ENCODE results near the gene PTK7. TPM values are rescaled to one million over a fixed set of nuclear protein-coding genes. Genes with fewer than 3 reads are reported as not detected.
A peak's percentile ranks its signal among the peaks of the same experiment; 100 is the strongest.

The PTK7 gene
- total and polyA plus RNA-seq, 2 donors from 2014 or later, result 26.0 to 55.2 TPM

GRCh38 chr6:43205849-43206248 lies 129.7 kb downstream of the PTK7 start:
- no peak for FAIRE-seq
- Histone ChIP-seq H3K4me1 (ENCODE audit: control insufficient read depth in 2 of 3, insufficient read depth in 2 of 3, low read depth in 1 of 3, low read length in 3 of 3) (no peaks in the 10 kb centered on the region), H3K9me3 (ENCODE audit: control insufficient read depth in 2 of 3, insufficient read depth in 1 of 3, low read length in 3 of 3) (no peaks in the 10 kb centered on the region), H3K27me3 (ENCODE audit: control insufficient read depth, insufficient read depth, low read length) (no peaks in the 10 kb centered on the region), H3K9ac (ENCODE audit: low read length in 3 of 3) (no peak overlapping the region), H3K36me3 (ENCODE audit: control insufficient read depth in 2 of 3, insufficient read depth in 3 of 3, low read length in 3 of 3) (peaks cover 0 to 9% (median 1%) of the 10 kb centered on the region in 3 donors), H3K4me3 (ENCODE audit: low read length in 3 of 3) (no peak overlapping the region), H3K27ac (ENCODE audit: low read depth in 2 of 2, low read length in 2 of 2) (no peak overlapping the region)
- intact Hi-C loops (cut with DNase I), result no loop called here
- peak in 1 of 5 donors; percentile 25 for DNase-seq
- TF ChIP-seq, protein P1, sequence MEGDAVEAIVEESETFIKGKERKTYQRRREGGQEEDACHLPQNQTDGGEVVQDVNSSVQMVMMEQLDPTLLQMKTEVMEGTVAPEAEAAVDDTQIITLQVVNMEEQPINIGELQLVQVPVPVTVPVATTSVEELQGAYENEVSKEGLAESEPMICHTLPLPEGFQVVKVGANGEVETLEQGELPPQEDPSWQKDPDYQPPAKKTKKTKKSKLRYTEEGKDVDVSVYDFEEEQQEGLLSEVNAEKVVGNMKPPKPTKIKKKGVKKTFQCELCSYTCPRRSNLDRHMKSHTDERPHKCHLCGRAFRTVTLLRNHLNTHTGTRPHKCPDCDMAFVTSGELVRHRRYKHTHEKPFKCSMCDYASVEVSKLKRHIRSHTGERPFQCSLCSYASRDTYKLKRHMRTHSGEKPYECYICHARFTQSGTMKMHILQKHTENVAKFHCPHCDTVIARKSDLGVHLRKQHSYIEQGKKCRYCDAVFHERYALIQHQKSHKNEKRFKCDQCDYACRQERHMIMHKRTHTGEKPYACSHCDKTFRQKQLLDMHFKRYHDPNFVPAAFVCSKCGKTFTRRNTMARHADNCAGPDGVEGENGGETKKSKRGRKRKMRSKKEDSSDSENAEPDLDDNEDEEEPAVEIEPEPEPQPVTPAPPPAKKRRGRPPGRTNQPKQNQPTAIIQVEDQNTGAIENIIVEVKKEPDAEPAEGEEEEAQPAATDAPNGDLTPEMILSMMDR (IDR thresholded peaks at IDR 0.05; ENCODE audit: borderline replicate concordance, extremely low read depth, insufficient read depth), result no peak

- no peak overlapping the region for H3K9ac ChIP-seq (ENCODE audit: low read length in 3 of 3)
- TF ChIP-seq, protein P1 (IDR thresholded peaks at IDR 0.05; ENCODE audit: borderline replicate concordance, extremely low read depth, insufficient read depth), result no peak
- no peaks in the 10 kb centered on the region for H3K4me1 ChIP-seq (ENCODE audit: control insufficient read depth in 2 of 3, insufficient read depth in 2 of 3, low read depth in 1 of 3, low read length in 3 of 3)
- no peak for FAIRE-seq
- intact Hi-C loops (cut with DNase I), result no loop called here
- H3K27me3 ChIP-seq (ENCODE audit: control insufficient read depth, insufficient read depth, low read length), result no peaks in the 10 kb centered on the region
- H3K9me3 ChIP-seq (ENCODE audit: control insufficient read depth in 2 of 3, insufficient read depth in 1 of 3, low read length in 3 of 3), result no peaks in the 10 kb centered on the region
- H3K36me3 ChIP-seq (ENCODE audit: control insufficient read depth in 2 of 3, insufficient read depth in 3 of 3, low read length in 3 of 3), result peaks cover 0 to 9% (median 0%) of the 10 kb centered on the region in 3 donors
- no peak for DNase-seq
- no peak overlapping the region for H3K4me3 ChIP-seq (ENCODE audit: low read length in 3 of 3)
- no peak overlapping the region for H3K27ac ChIP-seq (ENCODE audit: low read depth in 2 of 2, low read length in 2 of 2)
These were observed 131.2 kb downstream of the PTK7 start for GRCh38 chr6:43207286-43207685.

Other genes starting within 250 kb of the PTK7 start
- gene RPL7L1, start 196.7 kb upstream of the PTK7 start, total RNA-seq, result 80.7 TPM
- gene RPL7L1, start 196.7 kb upstream of the PTK7 start, polyA plus RNA-seq (ENCODE audit: insufficient read depth, low read depth, low replicate concordance), result 47.0 TPM
- not detected for gene PTCRA, start 160.3 kb upstream of the PTK7 start, total RNA-seq
- not detected for gene PTCRA, start 160.3 kb upstream of the PTK7 start, polyA plus RNA-seq (ENCODE audit: insufficient read depth, low read depth, low replicate concordance)
- gene CNPY3, start 146.8 kb upstream of the PTK7 start, total RNA-seq, result 49.9 TPM
- 40.1 TPM for gene CNPY3, start 146.8 kb upstream of the PTK7 start, polyA plus RNA-seq (ENCODE audit: insufficient read depth, low read depth, low replicate concordance)
- gene GNMT, start 115.6 kb upstream of the PTK7 start, total RNA-seq, result 0.54 TPM
- gene GNMT, start 115.6 kb upstream of the PTK7 start, polyA plus RNA-seq (ENCODE audit: insufficient read depth, low read depth, low replicate concordance), result 1.9 TPM
- gene PEX6, start 97.1 kb upstream of the PTK7 start, total RNA-seq, result 22.6 TPM
- gene PEX6, start 97.1 kb upstream of the PTK7 start, polyA plus RNA-seq (ENCODE audit: insufficient read depth, low read depth, low replicate concordance), result 18.0 TPM
- 22.6 TPM for gene PPP2R5D, start 91.7 kb upstream of the PTK7 start, total RNA-seq
- 21.8 TPM for gene PPP2R5D, start 91.7 kb upstream of the PTK7 start, polyA plus RNA-seq (ENCODE audit: insufficient read depth, low read depth, low replicate concordance)
- 53.2 TPM for gene MEA1, start 62.4 kb upstream of the PTK7 start, total RNA-seq
- gene MEA1, start 62.4 kb upstream of the PTK7 start, polyA plus RNA-seq (ENCODE audit: insufficient read depth, low read depth, low replicate concordance), result 149 TPM
- 52.6 TPM for gene KLHDC3, start 62.1 kb upstream of the PTK7 start, total RNA-seq
- 90.0 TPM for gene KLHDC3, start 62.1 kb upstream of the PTK7 start, polyA plus RNA-seq (ENCODE audit: insufficient read depth, low read depth, low replicate concordance)
- 49.2 TPM for gene RRP36, start 54.7 kb upstream of the PTK7 start, total RNA-seq
- 55.2 TPM for gene RRP36, start 54.7 kb upstream of the PTK7 start, polyA plus RNA-seq (ENCODE audit: insufficient read depth, low read depth, low replicate concordance)
- gene CUL7, start 22.5 kb upstream of the PTK7 start, total RNA-seq, result 24.5 TPM
- 10.1 TPM for gene CUL7, start 22.5 kb upstream of the PTK7 start, polyA plus RNA-seq (ENCODE audit: insufficient read depth, low read depth, low replicate concordance)
- gene MRPL2, start 16.9 kb upstream of the PTK7 start, total RNA-seq, result 56.6 TPM
- 127 TPM for gene MRPL2, start 16.9 kb upstream of the PTK7 start, polyA plus RNA-seq (ENCODE audit: insufficient read depth, low read depth, low replicate concordance)
- 33.7 TPM for gene KLC4, start 16.7 kb upstream of the PTK7 start, total RNA-seq
- gene KLC4, start 16.7 kb upstream of the PTK7 start, polyA plus RNA-seq (ENCODE audit: insufficient read depth, low read depth, low replicate concordance), result 39.0 TPM
- 30.6 TPM for gene SRF, start 95.0 kb downstream of the PTK7 start, total RNA-seq
- 13.8 TPM for gene SRF, start 95.0 kb downstream of the PTK7 start, polyA plus RNA-seq (ENCODE audit: insufficient read depth, low read depth, low replicate concordance)
- 47.3 TPM for gene CUL9, start 105.9 kb downstream of the PTK7 start, total RNA-seq
- 34.7 TPM for gene CUL9, start 105.9 kb downstream of the PTK7 start, polyA plus RNA-seq (ENCODE audit: insufficient read depth, low read depth, low replicate concordance)
- gene DNPH1, start 153.2 kb downstream of the PTK7 start, total RNA-seq, result 74.3 TPM
- gene DNPH1, start 153.2 kb downstream of the PTK7 start, polyA plus RNA-seq (ENCODE audit: insufficient read depth, low read depth, low replicate concordance), result 373 TPM
- 0.31 TPM for gene TTBK1, start 167.2 kb downstream of the PTK7 start, total RNA-seq
- 0.26 TPM for gene TTBK1, start 167.2 kb downstream of the PTK7 start, polyA plus RNA-seq (ENCODE audit: insufficient read depth, low read depth, low replicate concordance)
- gene SLC22A7, start 221.9 kb downstream of the PTK7 start, total RNA-seq, result 2.0 TPM
- gene SLC22A7, start 221.9 kb downstream of the PTK7 start, polyA plus RNA-seq (ENCODE audit: insufficient read depth, low read depth, low replicate concordance), result 34.8 TPM
- gene CRIP3, start 232.5 kb downstream of the PTK7 start, total RNA-seq, result 5.6 TPM
- 14.3 TPM for gene CRIP3, start 232.5 kb downstream of the PTK7 start, polyA plus RNA-seq (ENCODE audit: insufficient read depth, low read depth, low replicate concordance)